Suppressor macrophage treated with lipopolysaccharide for 4 hours (primary cell): Measurements from ENCODE around the gene HS3ST5.

Experiments
- DNase-seq: peaks from one replicate; pipeline ENCODE4 v3.0.0-alpha.2; 2020

Gene HS3ST5

DNA sequence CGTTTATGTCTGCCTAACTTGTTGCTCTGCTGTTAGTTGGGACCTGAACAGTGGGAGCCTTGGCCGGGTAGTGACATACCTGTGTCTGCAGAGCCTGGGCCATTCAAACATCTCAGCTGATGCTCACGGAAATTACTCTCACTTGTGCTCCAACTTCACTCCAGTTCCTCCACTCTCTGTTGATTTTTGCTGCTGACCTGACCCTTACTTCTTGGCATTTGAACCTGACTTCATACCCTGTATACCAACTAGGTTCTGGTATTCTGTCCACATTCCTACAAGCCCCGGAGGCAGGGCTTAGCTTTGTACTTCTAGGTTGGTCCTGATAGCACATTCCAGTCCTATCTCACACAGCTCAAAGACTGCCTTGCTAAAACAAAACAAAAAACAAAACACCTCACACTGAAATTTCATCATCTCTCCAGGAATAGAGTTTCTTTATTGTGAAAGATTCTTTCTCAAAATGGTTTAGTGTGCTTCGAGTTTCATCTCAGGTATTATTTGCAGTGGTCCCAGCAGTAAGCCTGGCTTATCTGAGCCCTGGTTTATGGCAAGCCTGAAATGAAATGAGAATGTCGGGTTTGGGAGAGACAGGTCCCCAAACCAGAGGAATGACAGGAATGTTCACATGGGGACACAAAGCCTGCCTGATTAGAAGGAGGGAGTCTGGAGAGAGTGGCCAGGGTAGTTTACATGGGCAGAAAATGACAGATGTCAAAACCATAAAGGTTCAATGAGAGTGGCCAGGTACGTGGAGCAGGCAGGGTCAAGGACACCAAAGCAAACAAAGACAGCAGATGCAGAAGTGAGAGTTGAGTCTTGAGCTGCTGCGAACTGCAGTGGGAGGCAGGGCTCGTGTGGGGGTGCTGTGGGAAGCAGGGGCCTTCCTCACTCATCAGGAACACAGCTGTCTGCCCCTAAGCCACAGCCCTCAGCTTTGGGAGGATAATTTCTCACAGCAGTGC is 197.7 kb downstream of the HS3ST5 start:
- DNase-seq, result no peak

- DNase-seq, result no peak
Observed at GRCh38 chr6:114142258-114142657, 200.6 kb downstream of the HS3ST5 start.

- DNase-seq, result no peak
Observed at GRCh38 chr6:114140416-114140815, 202.4 kb downstream of the HS3ST5 start.

GRCh38 chr6:114138577-114139248 is 204.1 kb downstream of the HS3ST5 start:
- DNase-seq, result no peak

- DNase-seq, result no peak
Observed at GRCh38 chr6:114135363-114135971, 207.4 kb downstream of the HS3ST5 start.

DNA sequence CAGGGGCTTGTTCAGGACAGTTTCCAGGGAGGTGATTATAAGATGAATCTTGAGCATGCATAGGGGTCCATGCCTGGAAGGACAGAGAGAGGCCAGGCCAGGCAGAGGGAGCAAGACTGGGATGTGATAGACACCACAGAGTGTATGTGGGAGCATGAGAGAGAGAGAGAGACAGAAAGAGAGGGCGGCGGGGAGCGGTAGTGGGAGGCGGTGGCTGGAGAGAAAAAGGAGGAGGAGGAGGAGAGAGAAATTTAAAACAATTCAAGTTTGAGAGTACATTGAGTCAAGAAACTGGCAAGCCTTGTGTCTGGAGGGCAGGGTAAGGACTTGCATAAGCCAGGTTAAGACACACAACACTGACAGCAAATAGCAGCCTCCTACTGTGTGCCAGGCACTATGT is 209.0 kb downstream of the HS3ST5 start:
- DNase-seq, result no peak

- DNase-seq, result no peak
Observed at GRCh38 chr6:114131945-114132344, 210.9 kb downstream of the HS3ST5 start.

GRCh38 chr6:114125576-114125975 is 217.2 kb downstream of the HS3ST5 start:
- DNase-seq, result no peak

DNA sequence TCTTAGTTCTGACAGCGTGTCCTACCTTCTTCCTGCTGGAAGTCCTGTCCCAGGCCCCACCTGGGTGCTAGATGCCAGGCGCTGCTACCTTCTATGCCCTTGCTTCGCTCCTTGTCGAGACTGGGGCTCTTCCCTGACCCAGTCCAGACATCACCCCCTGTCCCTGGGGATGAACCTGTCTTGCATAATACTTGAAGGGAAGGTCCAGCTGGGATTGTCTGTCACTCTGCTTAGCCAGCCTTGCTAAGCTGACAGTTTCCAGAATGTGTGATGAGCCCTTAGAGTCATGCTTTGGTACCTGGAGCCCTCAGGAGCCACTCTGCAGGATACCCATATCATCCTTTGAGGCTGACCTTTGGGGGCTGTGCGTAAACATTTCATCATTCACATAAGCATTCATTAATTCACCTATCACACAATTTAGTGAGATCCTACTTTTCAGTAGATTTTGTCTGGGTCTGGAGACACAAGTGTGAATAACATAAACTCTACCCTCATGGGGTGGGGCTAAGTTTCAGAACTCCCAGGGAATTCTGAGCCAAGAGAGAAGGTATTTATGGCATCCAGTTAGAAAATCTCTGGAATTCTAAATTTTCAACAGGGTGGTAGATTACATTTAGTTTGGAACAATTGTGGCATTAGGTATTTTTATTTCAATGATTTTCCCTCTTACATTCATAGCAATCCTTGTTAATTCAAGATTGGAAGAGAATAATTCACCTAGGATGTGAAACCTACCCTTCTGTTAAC is 220.7 kb downstream of the HS3ST5 start:
- no peak for DNase-seq

DNA sequence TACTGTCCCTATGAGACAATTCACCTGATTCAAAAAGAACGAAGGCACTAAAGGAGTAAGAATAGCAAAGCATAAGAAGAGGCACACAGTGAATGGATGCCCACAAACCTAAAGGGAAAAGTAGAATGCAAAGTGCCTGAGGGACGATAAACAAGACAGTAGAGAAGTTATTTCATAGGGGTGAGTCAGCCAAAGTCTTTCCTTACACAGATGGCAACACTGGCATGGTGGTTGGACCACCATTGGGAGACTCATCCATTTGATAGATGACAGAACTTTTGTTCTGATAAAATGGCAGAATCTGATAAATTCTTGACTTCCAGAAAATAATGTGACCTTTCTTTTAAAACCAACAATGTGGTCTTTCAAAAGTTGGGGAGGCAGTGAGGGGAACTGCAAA is 223.8 kb downstream of the HS3ST5 start:
- no peak for DNase-seq

DNA sequence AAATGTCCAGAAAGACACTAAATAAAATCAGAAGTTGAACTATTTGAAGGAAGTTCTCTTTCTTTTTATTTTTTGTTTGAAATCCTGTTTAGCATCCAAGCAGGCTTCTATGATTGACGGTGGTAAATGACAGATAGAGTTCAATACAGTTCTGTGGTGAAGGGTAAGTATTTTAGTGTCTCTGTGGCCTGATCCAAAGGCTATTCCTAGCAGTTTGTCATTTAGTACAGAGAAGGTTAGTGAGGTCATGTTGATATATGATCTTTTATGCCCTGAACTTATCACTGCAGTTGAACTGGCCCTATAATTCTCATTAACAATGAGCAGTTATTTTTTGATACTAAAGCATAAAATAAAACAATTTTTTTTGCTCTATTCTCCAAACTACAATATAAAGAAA is 227.2 kb downstream of the HS3ST5 start:
- DNase-seq, result no peak

GRCh38 chr6:114108119-114109002 is 234.5 kb downstream of the HS3ST5 start:
- DNase-seq, result peak; percentile 69

DNA sequence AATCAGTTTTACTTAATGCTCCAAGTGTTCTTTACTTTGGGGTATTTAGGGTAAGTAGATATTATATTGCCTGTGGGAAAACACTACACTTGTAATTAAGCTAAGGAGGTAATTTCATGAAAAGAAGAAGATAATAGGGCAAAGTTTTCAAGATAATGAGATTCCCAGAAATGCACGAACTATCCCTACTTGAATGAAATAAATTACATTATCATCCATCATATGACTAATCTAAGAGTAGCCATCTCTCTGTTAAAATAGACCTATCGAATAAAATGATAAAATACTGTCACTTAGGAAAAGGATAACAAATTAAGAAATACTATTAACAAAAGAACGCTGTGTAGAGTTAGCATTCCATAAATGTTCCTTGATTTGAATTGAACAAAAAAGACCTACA is 236.8 kb downstream of the HS3ST5 start:
- no peak for DNase-seq

GRCh38 chr6:114101255-114101654 is 241.6 kb downstream of the HS3ST5 start:
- no peak for DNase-seq

GRCh38 chr6:114100215-114100994 is 242.4 kb downstream of the HS3ST5 start:
- no peak for DNase-seq

- peak; percentile 69 for DNase-seq
Observed at GRCh38 chr6:114096561-114097172, 246.2 kb downstream of the HS3ST5 start.

DNA sequence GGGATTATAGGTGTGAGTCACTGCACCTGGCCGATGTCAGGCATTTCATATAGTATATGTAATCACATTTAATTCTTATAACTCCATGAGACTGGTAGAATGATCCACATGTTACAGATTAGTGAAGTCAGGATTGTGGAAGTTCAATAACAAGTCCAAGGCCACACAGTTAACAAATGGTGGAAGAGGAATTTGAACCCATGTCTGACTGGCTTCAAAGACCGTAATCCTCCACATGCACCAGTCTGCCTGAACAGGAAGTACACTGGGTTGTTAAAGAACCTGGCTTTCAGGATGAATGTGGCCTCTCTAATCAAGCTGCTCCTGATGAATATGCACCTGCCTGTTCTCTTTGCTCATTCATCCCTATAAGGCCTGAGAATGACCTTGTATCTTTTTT is 249.9 kb downstream of the HS3ST5 start:
- DNase-seq, result no peak

DNA sequence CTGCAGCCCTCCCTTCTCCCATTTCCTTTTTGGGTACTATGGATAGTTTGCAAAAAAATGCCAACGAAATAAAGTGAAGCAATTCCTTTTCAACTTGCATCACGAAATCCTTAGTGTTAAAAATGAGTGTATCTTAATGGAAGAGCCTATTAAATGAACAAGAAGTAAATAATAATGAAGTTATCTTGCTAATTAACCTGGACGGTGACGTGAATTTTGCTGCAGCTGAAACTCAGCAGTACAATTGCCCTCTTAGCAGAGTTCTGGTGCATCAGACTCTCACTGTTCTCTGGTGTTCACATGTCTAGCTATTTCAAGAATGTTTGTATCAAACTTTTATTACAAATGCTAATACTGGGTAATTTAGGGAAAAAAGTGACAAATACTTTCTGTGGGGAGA is 252.2 kb downstream of the HS3ST5 start:
- no peak for DNase-seq

- DNase-seq, result no peak
Observed at GRCh38 chr6:114087496-114087895, 255.3 kb downstream of the HS3ST5 start.

DNA sequence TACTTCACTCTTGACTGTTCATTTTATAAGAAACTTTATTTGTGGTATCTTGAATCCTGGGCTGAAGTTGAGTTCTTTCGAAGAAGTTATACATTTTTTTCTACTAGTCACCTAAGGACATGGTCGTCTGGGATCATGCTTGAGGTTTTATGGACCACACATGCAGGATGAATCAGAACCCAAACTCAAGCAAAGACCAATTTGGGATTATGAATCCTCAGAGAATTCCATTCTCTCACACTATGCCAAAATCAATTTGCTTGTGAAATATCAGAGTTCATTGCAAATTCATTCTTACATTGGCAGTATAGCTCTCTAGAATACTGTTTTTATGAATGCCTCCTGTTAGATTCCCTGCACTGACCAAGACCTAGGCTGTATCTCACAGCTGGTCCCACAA is 257.6 kb downstream of the HS3ST5 start:
- DNase-seq, result no peak
